Large intestine (tissue), 3 donors: ENCODE data around the gene ANKS1A. TPM values are rescaled to one million over a fixed set of nuclear protein-coding genes. Genes with fewer than 3 reads are reported as not detected.
"Not testable (repeated sequence)": the region's sequence is repeated elsewhere in the genome, so short reads cannot be mapped to it uniquely, and the experiment has no call there.

Experiments used
- DNase-seq, 2 donors: peaks; one replicate each; pipeline versions ENCODE4 v3.0.0 to v3.0.0-alpha.2; 2013
- H3K27ac ChIP-seq: one replicate; pipeline ENCODE4 v1.5.1; 2013; ENCODE audit warnings: low read length
- H3K27me3 ChIP-seq: 2 replicates; pipeline ENCODE4 v1.6.1; 2013; ENCODE audit warnings: low read length; ENCODE audit not compliant: control insufficient read depth, insufficient read depth
- H3K36me3 ChIP-seq: 2 replicates; pipeline ENCODE4 v1.6.1; 2013; ENCODE audit warnings: low read length; ENCODE audit not compliant: control insufficient read depth, insufficient read depth
- H3K4me1 ChIP-seq: one replicate; pipeline ENCODE4 v1.6.1; 2013; ENCODE audit warnings: low read length; ENCODE audit not compliant: control insufficient read depth, insufficient read depth
- H3K4me3 ChIP-seq: one replicate; pipeline ENCODE4 v1.5.1; 2013; ENCODE audit warnings: low read length
- H3K9me3 ChIP-seq: one replicate; pipeline ENCODE4 v1.6.1; 2013; ENCODE audit warnings: mild to moderate bottlenecking, low read depth, low read length, moderate library complexity; ENCODE audit not compliant: control insufficient read depth
- WGBS: methylation state at CpG from one replicate; pipeline ENCODE4 v1.1.5; 2013; ENCODE audit warnings: low lambda C conversion rate; ENCODE audit not compliant: insufficient coverage; 5-methylcytosine and 5-hydroxymethylcytosine counted together
- polyA plus RNA-seq: library from polyadenylated mRNA; unstranded; fragments of 120-200 nt; gene quantifications from one replicate; pipeline ENCODE4 v1.2.1, GENCODE V29; 2013

The ANKS1A gene
- polyA plus RNA-seq, 1 donor, result 26.5 TPM

GRCh38 chr6:35128496-35128895, 239.4 kb downstream of the ANKS1A start:
- H3K4me1 ChIP-seq, result no peaks in the 10 kb centered on the region
- DNase-seq, result no peak
- no CpG with 5 or more reads among the region's 3 CpGs for WGBS

GRCh38 chr6:35136185-35136584, 247.1 kb downstream of the ANKS1A start:
- DNase-seq, result no peak
- peaks cover 2% of the 10 kb centered on the region for H3K27me3 ChIP-seq
- H3K9me3 ChIP-seq, result peaks cover under 1% of the 10 kb centered on the region
- no peak overlapping the region for H3K27ac ChIP-seq
- H3K4me1 ChIP-seq, result peaks cover 2% of the 10 kb centered on the region
- no peak overlapping the region for H3K4me3 ChIP-seq
- no peaks in the 10 kb centered on the region for H3K36me3 ChIP-seq
- WGBS, result no CpG with 5 or more reads among the region's 4 CpGs

More at GRCh38 chr6:35128496-35128895, 239.4 kb downstream of the ANKS1A start:
- no peaks in the 10 kb centered on the region for H3K9me3 ChIP-seq
- no peak overlapping the region for H3K27ac ChIP-seq
- H3K4me3 ChIP-seq, result no peak overlapping the region
- H3K27me3 ChIP-seq, result no peaks in the 10 kb centered on the region
- no peaks in the 10 kb centered on the region for H3K36me3 ChIP-seq

- not testable (repeated sequence) for H3K4me1 ChIP-seq, DNase-seq, H3K36me3 ChIP-seq, H3K9me3 ChIP-seq, H3K4me3 ChIP-seq, H3K27ac ChIP-seq, H3K27me3 ChIP-seq
- WGBS, result 90% methylated on average over 2 of the region's 3 CpGs
These were observed 249.1 kb downstream of the ANKS1A start for GRCh38 chr6:35138191-35138590.

- Histone ChIP-seq H3K4me3 (no peak overlapping the region), H3K27me3 (peaks cover 6% of the 10 kb centered on the region), H3K9me3 (peaks cover 5% of the 10 kb centered on the region), H3K4me1 (peaks cover 2% of the 10 kb centered on the region), H3K27ac (no peak overlapping the region), H3K36me3 (no peaks in the 10 kb centered on the region)
- no CpG with 5 or more reads among the region's 2 CpGs for WGBS
- peak in 1 of 2 donors; percentile 33 for DNase-seq
These were observed 250.4 kb downstream of the ANKS1A start for GRCh38 chr6:35139470-35139869.

GRCh38 chr6:35139924-35140638, 251.0 kb downstream of the ANKS1A start:
- 80% methylated on average over 1 of the region's 17 CpGs for WGBS
- Histone ChIP-seq H3K27me3 (peaks cover 6% of the 10 kb centered on the region), H3K4me3 (no peak overlapping the region), H3K36me3 (no peaks in the 10 kb centered on the region), H3K27ac (no peak overlapping the region), H3K9me3 (peaks cover 5% of the 10 kb centered on the region), H3K4me1 (peaks cover 2% of the 10 kb centered on the region)
- DNase-seq, result peak; percentile 42 to 45

- Histone ChIP-seq H3K27ac (no peak overlapping the region), H3K9me3 (peaks cover 5% of the 10 kb centered on the region), H3K27me3 (peaks cover 6% of the 10 kb centered on the region), H3K4me1 (peaks cover 2% of the 10 kb centered on the region), H3K36me3 (no peaks in the 10 kb centered on the region), H3K4me3 (no peak overlapping the region)
- DNase-seq, result no peak
- WGBS, result no CpG with 5 or more reads among the region's 15 CpGs
These were observed 251.6 kb downstream of the ANKS1A start for GRCh38 chr6:35140639-35141006.

Other genes with a start within 250 kb of the ANKS1A start
- 44.4 TPM for gene ILRUN, start 192.5 kb upstream of the ANKS1A start, polyA plus RNA-seq
- 109 TPM for gene SNRPC, start 131.8 kb upstream of the ANKS1A start, polyA plus RNA-seq
- gene BLTP3A, start 97.2 kb upstream of the ANKS1A start, polyA plus RNA-seq, result 8.6 TPM
- gene TAF11, start 1.2 kb upstream of the ANKS1A start, polyA plus RNA-seq, result 41.7 TPM